NCI-H2227 (cell line): ENCODE measurements around the gene PDCD1LG2.
"Not testable (repeated sequence)": the region's sequence is repeated elsewhere in the genome, so short reads cannot be mapped to it uniquely, and the experiment has no call there.

ENCODE experiments used
- DNase-seq: peaks from one replicate; lab custom pipeline; 2025; ENCODE audit not compliant: unreplicated experiment; lab: John Stamatoyannopoulos, UW

PDCD1LG2 gene

GRCh38 chr9:5563417-5563815 is 53.1 kb downstream of the PDCD1LG2 start:
- DNase-seq: no peak

GRCh38 chr9:5563886-5564285 is 53.6 kb downstream of the PDCD1LG2 start:
- DNase-seq: no peak

- DNase-seq: no peak
Observed at GRCh38 chr9:5566054-5566618, 55.8 kb downstream of the PDCD1LG2 start.

- DNase-seq: no peak
Observed at GRCh38 chr9:5568868-5569267, 58.5 kb downstream of the PDCD1LG2 start.

GRCh38 chr9:5569409-5569808 is 59.1 kb downstream of the PDCD1LG2 start:
- no peak for DNase-seq

- no peak for DNase-seq
Observed at GRCh38 chr9:5569891-5570290, 59.6 kb downstream of the PDCD1LG2 start.

- DNase-seq: no peak
Observed at GRCh38 chr9:5571629-5572232, 61.4 kb downstream of the PDCD1LG2 start.

- DNase-seq: no peak
Observed at GRCh38 chr9:5574097-5574496, 63.8 kb downstream of the PDCD1LG2 start.

GRCh38 chr9:5575000-5575399 is 64.7 kb downstream of the PDCD1LG2 start:
- no peak for DNase-seq

GRCh38 chr9:5577225-5577624 is 66.9 kb downstream of the PDCD1LG2 start:
- no peak for DNase-seq

- no peak for DNase-seq
Observed at GRCh38 chr9:5578018-5578697, 67.8 kb downstream of the PDCD1LG2 start.

GRCh38 chr9:5578698-5579085 is 68.4 kb downstream of the PDCD1LG2 start:
- no peak for DNase-seq

- no peak for DNase-seq
Observed at GRCh38 chr9:5579881-5580280, 69.5 kb downstream of the PDCD1LG2 start.

- no peak for DNase-seq
Observed at GRCh38 chr9:5580650-5581049, 70.3 kb downstream of the PDCD1LG2 start.

- DNase-seq: not testable (repeated sequence)
Observed at GRCh38 chr9:5581706-5582105, 71.4 kb downstream of the PDCD1LG2 start.

- DNase-seq: no peak
Observed at GRCh38 chr9:5582835-5583195, 72.5 kb downstream of the PDCD1LG2 start.

- DNase-seq: no peak
Observed at GRCh38 chr9:5586391-5586802, 76.1 kb downstream of the PDCD1LG2 start.

GRCh38 chr9:5587024-5587423 is 76.7 kb downstream of the PDCD1LG2 start:
- DNase-seq: no peak

- no peak for DNase-seq
Observed at GRCh38 chr9:5592231-5592630, 81.9 kb downstream of the PDCD1LG2 start.

GRCh38 chr9:5592904-5593303 is 82.6 kb downstream of the PDCD1LG2 start:
- DNase-seq: no peak

- DNase-seq: no peak
Observed at GRCh38 chr9:5593904-5594303, 83.6 kb downstream of the PDCD1LG2 start.

GRCh38 chr9:5596173-5596572 is 85.8 kb downstream of the PDCD1LG2 start:
- no peak for DNase-seq
